ENCODE measurements around the gene GTF3C4.
A peak's percentile ranks its signal among the peaks of the same experiment; 100 is the strongest.

Gene GTF3C4, protein sequence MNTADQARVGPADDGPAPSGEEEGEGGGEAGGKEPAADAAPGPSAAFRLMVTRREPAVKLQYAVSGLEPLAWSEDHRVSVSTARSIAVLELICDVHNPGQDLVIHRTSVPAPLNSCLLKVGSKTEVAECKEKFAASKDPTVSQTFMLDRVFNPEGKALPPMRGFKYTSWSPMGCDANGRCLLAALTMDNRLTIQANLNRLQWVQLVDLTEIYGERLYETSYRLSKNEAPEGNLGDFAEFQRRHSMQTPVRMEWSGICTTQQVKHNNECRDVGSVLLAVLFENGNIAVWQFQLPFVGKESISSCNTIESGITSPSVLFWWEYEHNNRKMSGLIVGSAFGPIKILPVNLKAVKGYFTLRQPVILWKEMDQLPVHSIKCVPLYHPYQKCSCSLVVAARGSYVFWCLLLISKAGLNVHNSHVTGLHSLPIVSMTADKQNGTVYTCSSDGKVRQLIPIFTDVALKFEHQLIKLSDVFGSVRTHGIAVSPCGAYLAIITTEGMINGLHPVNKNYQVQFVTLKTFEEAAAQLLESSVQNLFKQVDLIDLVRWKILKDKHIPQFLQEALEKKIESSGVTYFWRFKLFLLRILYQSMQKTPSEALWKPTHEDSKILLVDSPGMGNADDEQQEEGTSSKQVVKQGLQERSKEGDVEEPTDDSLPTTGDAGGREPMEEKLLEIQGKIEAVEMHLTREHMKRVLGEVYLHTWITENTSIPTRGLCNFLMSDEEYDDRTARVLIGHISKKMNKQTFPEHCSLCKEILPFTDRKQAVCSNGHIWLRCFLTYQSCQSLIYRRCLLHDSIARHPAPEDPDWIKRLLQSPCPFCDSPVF

DNA sequence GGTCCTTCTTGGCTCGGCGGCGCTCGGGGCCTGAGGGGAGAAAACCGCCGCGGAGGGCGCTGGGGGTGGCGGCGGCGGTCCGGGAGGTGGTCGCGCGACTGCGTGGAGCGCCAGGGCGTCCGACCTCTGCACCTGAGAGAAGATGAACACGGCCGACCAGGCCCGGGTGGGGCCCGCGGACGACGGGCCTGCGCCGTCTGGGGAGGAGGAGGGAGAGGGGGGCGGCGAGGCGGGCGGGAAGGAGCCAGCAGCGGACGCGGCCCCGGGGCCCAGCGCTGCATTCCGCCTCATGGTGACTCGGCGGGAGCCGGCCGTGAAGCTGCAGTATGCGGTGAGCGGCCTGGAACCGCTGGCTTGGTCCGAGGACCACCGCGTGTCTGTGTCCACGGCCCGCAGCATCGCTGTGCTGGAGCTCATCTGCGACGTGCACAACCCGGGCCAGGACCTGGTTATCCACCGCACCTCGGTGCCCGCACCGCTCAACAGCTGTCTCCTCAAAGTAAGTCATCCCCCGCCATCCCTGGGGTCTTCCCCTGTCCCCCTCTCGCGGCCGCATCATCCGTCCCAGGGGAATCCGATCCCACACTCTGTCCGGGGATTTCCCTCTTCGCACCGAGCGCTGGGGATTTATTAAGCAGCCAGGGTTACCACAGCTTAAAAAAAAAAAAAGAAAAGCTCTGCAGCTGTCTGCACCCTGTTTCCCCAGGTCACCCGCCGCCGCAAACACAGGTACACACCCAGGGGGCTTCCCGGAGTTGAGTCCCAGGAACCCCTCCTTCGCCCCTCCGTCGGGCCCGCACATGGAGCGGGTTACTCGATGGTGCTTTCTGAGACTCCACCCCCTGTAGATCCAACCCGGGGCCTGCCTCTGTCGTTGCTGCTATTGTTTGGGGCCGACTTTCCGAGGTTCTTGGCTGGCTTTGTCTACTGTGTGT lies at the start of gene GTF3C4:
TSS of gene GTF3C4 (plus strand) at position 8 of the 935 bp plus-strand sequence. CDS start at position 143, 135 bp downstream.
- peak; percentile 67 for DNase-seq (ENCODE audit: low read depth)
- Histone ChIP-seq H3K9me3 (ENCODE audit: control insufficient read depth, low read length) (no peaks in the 10 kb centered on the region), H3K4me3 (ENCODE audit: low read length) (peak within 1 kb of the TSS; percentile 86), H3K36me3 (ENCODE audit: control insufficient read depth, insufficient read depth, low read length, severe bottlenecking) (peaks cover 1% of the 10 kb centered on the region), H3K27me3 (replicated peaks; ENCODE audit: control insufficient read depth, insufficient read depth, low read length) (no peaks in the 10 kb centered on the region), H3K4me1 (ENCODE audit: control insufficient read depth, insufficient read depth, low read length) (peaks cover 30% of the 10 kb centered on the region), H3K9ac (ENCODE audit: low read length) (peak within 1 kb of the TSS; percentile 94)

DNA sequence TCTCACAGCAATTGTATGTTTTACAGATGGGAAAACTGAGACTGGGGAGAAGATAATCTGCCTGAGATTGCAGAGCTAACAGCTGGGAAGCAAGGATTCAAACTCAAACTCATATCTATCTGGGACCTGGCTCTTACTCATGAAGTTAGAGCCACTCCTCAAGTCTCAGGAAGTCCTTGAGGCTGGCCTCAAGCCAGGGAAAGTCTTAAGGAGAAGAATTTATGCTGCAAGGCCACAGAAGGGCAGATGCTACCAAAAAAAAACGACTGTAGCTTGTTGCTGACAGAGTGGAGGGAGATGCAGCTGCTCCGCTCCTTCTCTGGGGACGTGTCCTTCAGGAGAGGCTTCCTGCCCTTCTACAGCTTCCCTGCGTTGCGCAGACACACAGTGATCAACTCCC lies 48.1 kb upstream of the GTF3C4 start:
- Histone ChIP-seq H3K9ac (ENCODE audit: low read length) (no peak overlapping the region), H3K9me3 (ENCODE audit: control insufficient read depth, low read length) (no peaks in the 10 kb centered on the region), H3K27me3 (replicated peaks; ENCODE audit: control insufficient read depth, insufficient read depth, low read length) (no peaks in the 10 kb centered on the region), H3K36me3 (ENCODE audit: control insufficient read depth, insufficient read depth, low read length, severe bottlenecking) (peaks cover 62% of the 10 kb centered on the region), H3K4me1 (ENCODE audit: control insufficient read depth, insufficient read depth, low read length) (no peaks in the 10 kb centered on the region), H3K4me3 (ENCODE audit: low read length) (no peak overlapping the region)
- peak; percentile 9 for DNase-seq (ENCODE audit: low read depth)

DNA sequence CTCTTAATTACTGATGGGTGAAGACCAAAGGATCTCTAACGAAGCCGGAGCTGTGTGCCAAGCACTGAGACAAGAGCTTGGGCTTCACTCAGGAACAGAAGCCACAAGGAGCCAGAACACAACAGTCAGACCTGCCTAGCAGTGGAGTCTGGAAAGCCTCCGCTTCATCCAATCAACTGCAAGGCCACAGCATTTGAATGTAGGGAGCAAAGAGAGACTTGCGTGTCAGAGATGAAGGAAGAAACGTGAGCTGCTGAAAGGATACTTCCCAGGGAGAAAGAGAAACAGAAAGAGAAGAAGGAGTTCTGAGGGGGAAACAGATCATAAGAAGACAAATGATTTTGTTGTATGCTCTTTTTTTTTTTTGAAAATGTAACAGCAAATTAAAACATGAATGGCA lies 44.0 kb upstream of the GTF3C4 start:
- no peak overlapping the region for H3K9ac ChIP-seq (ENCODE audit: low read length)
- no peaks in the 10 kb centered on the region for H3K9me3 ChIP-seq (ENCODE audit: control insufficient read depth, low read length)
- no peaks in the 10 kb centered on the region for H3K27me3 ChIP-seq (replicated peaks; ENCODE audit: control insufficient read depth, insufficient read depth, low read length)
- no peaks in the 10 kb centered on the region for H3K4me1 ChIP-seq (ENCODE audit: control insufficient read depth, insufficient read depth, low read length)
- DNase-seq (ENCODE audit: low read depth), result no peak
- no peak overlapping the region for H3K4me3 ChIP-seq (ENCODE audit: low read length)
- H3K36me3 ChIP-seq (ENCODE audit: control insufficient read depth, insufficient read depth, low read length, severe bottlenecking), result peaks cover 75% of the 10 kb centered on the region

DNA sequence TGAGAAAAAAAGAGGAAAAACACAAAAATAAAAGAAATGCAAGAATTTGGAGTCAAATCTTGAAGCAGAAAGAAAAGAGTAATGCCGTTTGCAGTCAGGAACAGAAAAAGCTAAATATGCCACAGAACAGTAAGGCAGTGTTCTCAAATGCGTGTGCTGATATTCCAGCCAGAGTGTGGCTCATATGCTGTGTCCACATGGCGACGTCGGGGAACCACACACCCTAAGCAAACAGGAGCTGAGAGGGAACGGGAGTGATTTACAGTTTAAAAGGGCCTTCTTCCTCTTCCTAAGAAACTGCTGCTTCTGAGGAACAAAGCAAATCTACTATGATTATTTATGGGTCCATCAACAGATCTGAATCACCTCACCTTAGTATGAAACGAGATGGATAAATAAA lies 43.2 kb upstream of the GTF3C4 start:
- no peaks in the 10 kb centered on the region for H3K27me3 ChIP-seq (replicated peaks; ENCODE audit: control insufficient read depth, insufficient read depth, low read length)
- no peak overlapping the region for H3K9ac ChIP-seq (ENCODE audit: low read length)
- peaks cover 75% of the 10 kb centered on the region for H3K36me3 ChIP-seq (ENCODE audit: control insufficient read depth, insufficient read depth, low read length, severe bottlenecking)
- no peaks in the 10 kb centered on the region for H3K9me3 ChIP-seq (ENCODE audit: control insufficient read depth, low read length)
- H3K4me1 ChIP-seq (ENCODE audit: control insufficient read depth, insufficient read depth, low read length), result no peaks in the 10 kb centered on the region
- no peak for DNase-seq (ENCODE audit: low read depth)
- H3K4me3 ChIP-seq (ENCODE audit: low read length), result no peak overlapping the region

DNA sequence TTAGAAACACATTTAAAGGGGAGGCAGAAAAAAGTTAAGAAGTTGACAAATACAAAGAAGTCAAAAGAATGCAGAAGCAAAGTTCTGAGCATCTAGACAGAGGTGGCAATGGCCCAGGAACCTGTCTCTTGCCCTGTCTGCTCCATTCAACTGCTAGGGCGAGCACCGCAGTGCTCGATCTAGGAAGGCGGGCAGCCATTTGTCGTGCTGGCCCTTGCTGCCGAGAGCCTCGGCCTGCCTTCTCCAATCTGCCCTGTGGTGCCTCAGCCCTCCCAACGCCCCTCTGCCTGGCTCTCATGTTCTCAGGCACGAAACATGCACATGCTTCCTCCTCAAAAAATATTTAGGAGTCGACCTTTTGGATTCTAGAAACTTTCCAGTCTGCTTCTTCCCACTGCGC lies 42.7 kb upstream of the GTF3C4 start:
- H3K4me3 ChIP-seq (ENCODE audit: low read length), result no peak overlapping the region
- no peak overlapping the region for H3K9ac ChIP-seq (ENCODE audit: low read length)
- no peaks in the 10 kb centered on the region for H3K4me1 ChIP-seq (ENCODE audit: control insufficient read depth, insufficient read depth, low read length)
- no peaks in the 10 kb centered on the region for H3K9me3 ChIP-seq (ENCODE audit: control insufficient read depth, low read length)
- H3K36me3 ChIP-seq (ENCODE audit: control insufficient read depth, insufficient read depth, low read length, severe bottlenecking), result peaks cover 71% of the 10 kb centered on the region
- no peaks in the 10 kb centered on the region for H3K27me3 ChIP-seq (replicated peaks; ENCODE audit: control insufficient read depth, insufficient read depth, low read length)
- no peak for DNase-seq (ENCODE audit: low read depth)

DNA sequence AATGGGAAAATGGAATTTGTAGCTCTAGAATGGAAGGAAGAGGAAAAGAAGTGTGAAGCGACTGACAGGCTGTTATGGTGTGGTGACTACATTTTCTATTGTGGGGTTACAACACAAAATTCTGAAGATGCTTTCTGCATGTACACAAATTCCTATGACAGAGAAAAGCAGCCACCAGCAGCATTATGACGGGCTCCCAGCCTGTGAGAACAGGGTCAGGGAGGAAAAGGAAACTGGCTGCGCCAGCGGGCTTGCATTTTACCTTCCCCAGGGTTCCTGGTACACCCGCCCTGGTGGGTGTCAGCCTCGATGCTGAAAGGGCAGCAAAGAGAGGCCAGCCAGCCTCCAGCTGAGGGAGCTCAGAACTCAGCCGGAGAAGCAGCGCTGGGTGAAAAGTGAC lies 41.5 kb upstream of the GTF3C4 start:
- DNase-seq (ENCODE audit: low read depth), result no peak
- Histone ChIP-seq H3K4me1 (ENCODE audit: control insufficient read depth, insufficient read depth, low read length) (no peaks in the 10 kb centered on the region), H3K9me3 (ENCODE audit: control insufficient read depth, low read length) (no peaks in the 10 kb centered on the region), H3K9ac (ENCODE audit: low read length) (no peak overlapping the region), H3K27me3 (replicated peaks; ENCODE audit: control insufficient read depth, insufficient read depth, low read length) (no peaks in the 10 kb centered on the region), H3K4me3 (ENCODE audit: low read length) (no peak overlapping the region), H3K36me3 (ENCODE audit: control insufficient read depth, insufficient read depth, low read length, severe bottlenecking) (peaks cover 68% of the 10 kb centered on the region)

DNA sequence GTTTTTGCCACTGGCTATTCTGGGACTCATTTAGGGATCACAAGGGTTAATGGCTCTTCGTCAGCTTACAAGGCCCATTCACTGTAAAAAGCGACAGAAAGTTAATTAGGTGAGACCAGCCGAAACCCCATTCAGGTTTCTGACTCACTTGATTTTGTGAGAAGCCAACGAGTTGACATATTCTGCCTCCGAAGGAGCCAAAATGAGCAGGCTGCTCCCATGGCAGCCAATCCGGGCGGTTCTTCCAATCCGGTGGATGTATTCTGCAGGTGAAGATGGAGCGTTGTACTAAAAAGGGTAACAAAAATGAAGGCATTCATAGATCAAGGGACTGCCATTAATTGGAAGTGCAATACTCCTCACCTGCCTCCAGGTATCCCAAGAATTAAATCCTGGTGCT lies 40.1 kb upstream of the GTF3C4 start:
- peaks cover 68% of the 10 kb centered on the region for H3K36me3 ChIP-seq (ENCODE audit: control insufficient read depth, insufficient read depth, low read length, severe bottlenecking)
- no peaks in the 10 kb centered on the region for H3K9me3 ChIP-seq (ENCODE audit: control insufficient read depth, low read length)
- H3K4me3 ChIP-seq (ENCODE audit: low read length), result no peak overlapping the region

DNA sequence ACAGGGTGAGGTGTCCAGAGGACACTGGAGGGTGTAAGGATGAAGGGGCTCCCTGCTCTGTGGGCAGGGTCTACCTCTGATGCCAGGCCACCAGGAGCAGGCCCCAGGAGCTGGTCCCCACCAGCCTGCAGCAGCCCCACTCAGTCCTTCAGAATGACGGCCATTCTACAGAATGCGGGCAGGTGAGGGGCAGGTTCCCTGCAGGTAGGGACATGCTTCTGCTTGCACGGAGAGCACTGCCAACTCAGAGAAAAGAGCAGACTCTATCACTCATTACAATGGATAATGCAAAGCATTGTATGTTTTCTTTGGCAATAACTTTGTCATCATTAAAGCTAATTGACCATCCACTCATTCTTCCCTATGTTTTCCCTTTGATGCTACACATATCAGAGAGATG lies 39.5 kb upstream of the GTF3C4 start:
- no peak overlapping the region for H3K4me3 ChIP-seq (ENCODE audit: low read length)
- H3K36me3 ChIP-seq (ENCODE audit: control insufficient read depth, insufficient read depth, low read length, severe bottlenecking), result peaks cover 63% of the 10 kb centered on the region
- no peak overlapping the region for H3K9ac ChIP-seq (ENCODE audit: low read length)
- no peaks in the 10 kb centered on the region for H3K9me3 ChIP-seq (ENCODE audit: control insufficient read depth, low read length)
- DNase-seq (ENCODE audit: low read depth), result no peak
- no peaks in the 10 kb centered on the region for H3K27me3 ChIP-seq (replicated peaks; ENCODE audit: control insufficient read depth, insufficient read depth, low read length)
- no peaks in the 10 kb centered on the region for H3K4me1 ChIP-seq (ENCODE audit: control insufficient read depth, insufficient read depth, low read length)

More for the DNA sequence above, 40.1 kb upstream of the GTF3C4 start:
- no peak for DNase-seq (ENCODE audit: low read depth)
- Histone ChIP-seq H3K4me1 (ENCODE audit: control insufficient read depth, insufficient read depth, low read length) (no peaks in the 10 kb centered on the region), H3K9ac (ENCODE audit: low read length) (no peak overlapping the region), H3K27me3 (replicated peaks; ENCODE audit: control insufficient read depth, insufficient read depth, low read length) (no peaks in the 10 kb centered on the region)

DNA sequence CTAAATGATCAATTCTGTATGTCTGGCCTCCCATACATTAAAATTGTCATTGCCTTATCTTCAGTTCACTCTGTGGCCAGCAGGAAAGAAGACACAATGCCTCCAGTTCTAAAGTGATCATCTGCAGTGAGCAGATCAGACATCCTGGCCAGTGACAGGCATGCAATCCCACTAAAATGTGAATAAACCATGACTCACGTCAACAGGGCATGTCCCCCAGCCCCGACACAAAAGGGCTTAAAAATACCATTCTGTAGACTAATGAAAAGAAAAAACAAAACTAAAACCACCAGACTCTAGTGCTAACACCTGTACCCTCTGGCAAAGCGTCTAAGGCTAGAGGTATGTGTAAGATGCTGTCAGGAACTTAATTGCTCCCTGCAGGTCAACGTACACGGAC lies 39.0 kb upstream of the GTF3C4 start:
- no peaks in the 10 kb centered on the region for H3K27me3 ChIP-seq (replicated peaks; ENCODE audit: control insufficient read depth, insufficient read depth, low read length)
- peaks cover 63% of the 10 kb centered on the region for H3K36me3 ChIP-seq (ENCODE audit: control insufficient read depth, insufficient read depth, low read length, severe bottlenecking)
- no peaks in the 10 kb centered on the region for H3K9me3 ChIP-seq (ENCODE audit: control insufficient read depth, low read length)
- no peak overlapping the region for H3K4me3 ChIP-seq (ENCODE audit: low read length)
- DNase-seq (ENCODE audit: low read depth), result peak; percentile 18
- H3K4me1 ChIP-seq (ENCODE audit: control insufficient read depth, insufficient read depth, low read length), result no peaks in the 10 kb centered on the region
- H3K9ac ChIP-seq (ENCODE audit: low read length), result no peak overlapping the region

DNA sequence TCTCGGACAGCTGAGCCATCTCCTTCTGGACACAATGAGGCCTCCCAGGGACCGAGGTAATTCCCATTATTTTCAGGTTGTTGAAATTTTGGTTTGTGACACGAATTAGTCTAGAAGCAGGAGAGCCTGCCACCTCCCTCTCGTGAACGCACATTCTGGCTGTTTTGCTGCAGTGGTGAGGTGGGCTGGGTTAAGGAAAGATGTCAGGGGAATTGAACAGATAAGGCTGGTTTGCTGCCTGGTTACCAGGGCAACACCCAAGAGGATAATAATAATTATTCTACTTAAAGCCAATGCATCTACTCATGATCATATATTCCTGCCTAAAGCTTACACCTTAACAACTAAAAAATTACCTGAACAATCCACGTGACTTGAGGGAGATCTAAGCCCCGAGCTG lies 38.6 kb upstream of the GTF3C4 start:
- H3K4me3 ChIP-seq (ENCODE audit: low read length), result no peak overlapping the region
- no peaks in the 10 kb centered on the region for H3K9me3 ChIP-seq (ENCODE audit: control insufficient read depth, low read length)
- peaks cover 63% of the 10 kb centered on the region for H3K36me3 ChIP-seq (ENCODE audit: control insufficient read depth, insufficient read depth, low read length, severe bottlenecking)
- H3K27me3 ChIP-seq (replicated peaks; ENCODE audit: control insufficient read depth, insufficient read depth, low read length), result no peaks in the 10 kb centered on the region
- no peak for DNase-seq (ENCODE audit: low read depth)
- H3K9ac ChIP-seq (ENCODE audit: low read length), result no peak overlapping the region
- no peaks in the 10 kb centered on the region for H3K4me1 ChIP-seq (ENCODE audit: control insufficient read depth, insufficient read depth, low read length)

Data from adipocyte (in vitro differentiated cells).